Measurements from ENCODE around the gene PLCG1.
"Not testable (repeated sequence)": the region's sequence is repeated elsewhere in the genome, so short reads cannot be mapped to it uniquely, and the experiment has no call there.

Gene PLCG1

DNA sequence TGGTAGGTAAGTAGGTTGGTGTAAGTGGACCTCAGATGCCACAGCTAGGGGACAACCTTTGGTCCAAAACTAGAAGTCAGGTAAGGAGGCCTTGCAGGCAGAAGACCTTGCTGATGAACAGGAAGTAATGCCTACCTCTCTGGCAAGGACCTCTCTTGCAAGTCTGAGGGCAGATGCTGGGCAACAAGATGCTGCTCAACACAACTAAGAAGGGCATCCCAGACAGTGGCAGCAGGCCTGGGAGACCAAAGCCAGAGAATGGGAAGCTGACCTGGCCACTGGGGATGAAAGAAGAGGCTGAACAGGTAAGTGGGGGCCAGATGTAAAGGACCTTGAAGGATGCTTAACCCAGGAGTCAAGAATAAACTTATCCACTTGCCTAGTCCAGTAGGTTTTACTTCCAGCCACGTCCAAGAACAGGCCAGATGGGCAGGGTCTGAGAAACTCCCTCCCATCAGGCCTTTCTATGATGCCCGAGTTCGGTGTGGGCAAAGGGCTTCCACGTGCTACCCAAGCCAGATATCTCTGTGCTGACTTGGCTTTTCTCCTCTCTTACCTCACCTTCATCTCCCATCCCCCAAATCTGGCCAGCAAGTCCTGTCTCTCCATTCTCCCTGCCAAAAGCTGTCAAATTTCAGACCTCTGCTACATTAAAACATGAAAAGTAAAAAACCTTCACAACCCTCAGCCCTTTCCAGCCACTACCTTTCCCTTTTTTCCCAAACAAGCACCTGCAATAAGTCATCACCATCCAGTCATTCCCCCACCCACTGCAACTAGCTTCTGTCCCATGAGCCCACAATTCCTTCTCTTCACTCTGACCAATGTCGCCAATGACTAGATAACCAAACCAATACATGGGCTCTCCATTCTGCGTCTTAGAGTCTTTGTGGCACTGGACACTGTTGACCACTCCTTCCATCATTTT lies 11.5 kb upstream of the PLCG1 start:
- no peak for DNase-seq

DNA sequence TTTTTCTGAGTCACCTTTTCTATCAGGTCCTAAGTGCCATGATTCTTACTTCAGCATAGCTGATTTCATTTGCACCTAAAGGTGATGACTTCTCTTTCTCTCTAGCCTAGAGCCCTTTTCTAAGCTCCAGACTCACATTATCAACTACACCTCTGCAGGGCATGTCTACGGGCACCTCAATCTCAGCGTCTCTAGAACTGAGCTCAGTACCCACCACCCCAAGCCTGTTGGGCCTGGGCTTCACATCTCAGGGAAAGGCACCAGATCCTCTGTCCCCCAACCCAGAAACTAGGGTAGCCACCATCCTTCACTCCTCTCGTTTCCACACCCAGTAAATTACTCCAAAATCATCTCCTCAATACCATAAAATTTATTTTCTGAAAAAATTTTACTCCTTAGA lies 10.6 kb upstream of the PLCG1 start:
- DNase-seq, result no peak

DNA sequence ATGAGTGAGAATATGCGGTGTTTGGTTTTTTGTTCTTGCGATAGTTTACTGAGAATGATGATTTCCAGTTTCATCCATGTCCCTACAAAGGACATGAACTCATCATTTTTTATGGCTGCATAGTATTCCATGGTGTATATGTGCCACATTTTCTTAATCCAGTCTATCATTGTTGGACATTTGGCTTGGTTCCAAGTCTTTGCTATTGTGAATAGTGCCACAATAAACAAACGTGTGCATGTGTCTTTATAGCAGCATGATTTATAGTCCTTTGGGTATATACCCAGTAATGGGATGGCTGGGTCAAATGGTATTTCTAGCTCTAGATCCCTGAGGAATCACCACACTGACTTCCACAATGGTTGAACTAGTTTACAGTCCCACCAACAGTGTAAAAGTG lies 9.0 kb upstream of the PLCG1 start:
- not testable (repeated sequence) for DNase-seq

DNA sequence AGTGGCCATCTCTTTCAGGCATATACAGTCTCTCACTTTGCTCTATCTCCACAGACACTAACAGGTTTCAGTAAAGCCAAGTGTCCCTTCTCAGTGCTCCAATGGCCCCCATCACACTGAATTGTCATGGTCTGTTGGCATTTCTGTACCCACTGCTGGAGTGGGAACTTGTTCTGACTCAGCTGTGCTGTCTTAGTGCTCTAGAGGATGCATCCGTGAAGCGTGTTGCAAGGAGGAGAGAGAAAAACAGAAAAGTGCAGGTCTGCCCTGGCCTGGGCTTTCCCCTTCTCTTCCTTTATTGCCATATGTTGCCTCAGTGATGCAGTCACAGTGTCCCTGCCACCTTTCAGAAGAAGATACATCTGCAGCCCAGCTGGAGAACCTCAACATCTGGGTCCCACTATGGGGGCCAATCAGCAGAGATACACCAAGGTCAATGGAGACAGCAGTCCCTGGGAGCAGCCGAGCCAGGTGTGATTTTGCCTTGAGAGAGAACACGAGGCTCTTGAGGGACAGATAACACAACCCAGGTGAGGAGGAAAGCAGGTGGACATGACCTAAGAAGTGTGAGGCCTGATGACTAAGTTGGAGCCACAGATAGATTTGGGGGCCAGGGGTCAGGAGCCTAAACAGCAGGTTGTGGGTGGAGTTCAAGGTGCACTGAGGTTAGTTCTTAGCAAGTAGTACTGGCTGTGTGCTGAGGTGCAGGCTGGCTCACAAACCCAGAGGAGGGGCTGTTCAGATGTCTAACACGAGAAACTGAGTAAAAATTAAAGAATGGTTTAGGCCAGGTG lies 5.6 kb upstream of the PLCG1 start:
- no peak for DNase-seq

DNA sequence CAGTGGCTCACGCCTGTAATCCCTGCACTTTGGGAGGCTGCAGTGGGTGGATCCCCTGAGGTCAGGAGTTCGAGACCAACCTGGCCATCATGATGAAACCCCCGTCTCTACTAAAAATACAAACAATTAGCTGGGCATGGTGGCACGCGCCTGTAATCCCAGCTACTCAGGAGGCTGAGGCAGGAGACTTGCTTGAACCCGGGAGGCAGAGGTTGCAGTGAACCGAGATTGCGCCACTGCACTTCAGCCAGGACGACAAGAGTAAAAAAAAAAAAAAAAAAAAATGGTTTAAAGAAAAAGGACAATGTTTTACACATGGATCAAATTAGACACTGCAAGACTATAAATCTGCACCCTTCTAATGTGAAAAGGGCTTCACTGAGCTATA lies 5.0 kb upstream of the PLCG1 start:
- not testable (repeated sequence) for DNase-seq

DNA sequence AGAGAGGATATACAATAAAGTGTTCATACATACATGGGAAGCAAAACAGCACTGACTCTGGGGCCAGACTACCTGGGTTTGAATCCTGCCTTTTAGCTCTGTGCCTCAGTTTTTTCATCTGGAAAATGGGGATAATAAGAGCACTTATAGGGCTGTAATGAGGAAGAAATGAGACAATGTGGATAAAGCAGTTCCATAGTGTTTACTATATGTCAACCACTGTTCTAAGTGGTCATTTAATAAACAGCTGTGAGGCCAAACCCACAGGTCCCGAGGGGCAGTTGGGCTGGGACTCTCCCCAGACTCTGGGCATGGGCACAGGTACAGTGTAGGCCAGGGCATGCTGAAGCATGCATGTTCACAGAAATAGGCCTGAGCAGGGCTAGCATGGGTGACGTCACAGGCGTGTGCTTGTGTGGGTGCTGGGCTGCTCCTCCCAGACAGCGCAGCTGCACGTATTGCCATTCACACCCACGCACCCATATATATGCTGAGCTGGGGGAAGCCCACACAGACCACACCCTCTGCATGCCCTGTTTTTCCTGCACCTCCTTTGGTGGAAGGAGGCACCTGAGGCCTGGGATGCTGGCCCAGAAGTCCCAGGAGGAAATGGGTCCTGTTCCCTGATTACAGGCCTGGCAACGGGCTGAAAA lies 3.5 kb upstream of the PLCG1 start:
- peak; percentile 64 to 77 for DNase-seq

DNA sequence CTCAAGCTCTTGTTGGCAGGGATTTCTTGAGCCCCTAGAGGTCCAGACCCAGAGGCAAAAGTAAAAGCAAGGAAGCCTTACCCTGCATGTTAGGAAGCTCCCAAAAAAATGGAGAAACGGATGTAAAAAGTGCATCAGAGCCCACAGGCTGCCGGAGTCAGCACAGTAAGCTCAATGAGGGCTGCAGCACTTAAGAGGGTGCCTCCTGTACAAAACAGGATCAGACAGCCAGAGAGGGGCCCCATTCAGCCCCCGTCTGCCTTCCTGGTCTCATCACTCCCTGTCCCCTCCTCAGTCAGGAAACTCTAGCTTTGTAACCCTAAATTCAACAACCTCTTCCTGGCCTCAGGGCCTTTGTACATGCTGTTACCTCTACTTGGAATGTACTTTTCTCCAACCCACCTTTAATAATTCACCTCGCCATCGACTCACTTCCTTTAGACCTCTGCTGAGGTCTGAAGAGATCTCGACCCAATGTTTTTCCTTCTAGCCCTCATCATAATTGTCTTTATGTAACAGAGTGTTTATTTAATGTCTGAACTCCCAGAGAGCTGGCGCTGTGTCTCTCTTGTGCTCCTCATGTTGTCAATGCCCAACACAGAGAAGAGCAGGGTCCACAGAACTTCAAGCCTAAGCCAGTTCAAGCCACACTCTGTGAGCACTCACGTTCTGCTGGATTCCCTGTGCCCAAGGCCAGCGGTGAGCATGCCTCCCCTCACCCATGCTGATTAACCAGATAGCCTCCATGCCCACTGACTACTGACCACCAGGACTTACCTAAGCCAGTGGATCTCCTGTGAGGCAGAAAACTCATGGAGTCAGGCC lies 2.8 kb upstream of the PLCG1 start:
- no peak for DNase-seq

DNA sequence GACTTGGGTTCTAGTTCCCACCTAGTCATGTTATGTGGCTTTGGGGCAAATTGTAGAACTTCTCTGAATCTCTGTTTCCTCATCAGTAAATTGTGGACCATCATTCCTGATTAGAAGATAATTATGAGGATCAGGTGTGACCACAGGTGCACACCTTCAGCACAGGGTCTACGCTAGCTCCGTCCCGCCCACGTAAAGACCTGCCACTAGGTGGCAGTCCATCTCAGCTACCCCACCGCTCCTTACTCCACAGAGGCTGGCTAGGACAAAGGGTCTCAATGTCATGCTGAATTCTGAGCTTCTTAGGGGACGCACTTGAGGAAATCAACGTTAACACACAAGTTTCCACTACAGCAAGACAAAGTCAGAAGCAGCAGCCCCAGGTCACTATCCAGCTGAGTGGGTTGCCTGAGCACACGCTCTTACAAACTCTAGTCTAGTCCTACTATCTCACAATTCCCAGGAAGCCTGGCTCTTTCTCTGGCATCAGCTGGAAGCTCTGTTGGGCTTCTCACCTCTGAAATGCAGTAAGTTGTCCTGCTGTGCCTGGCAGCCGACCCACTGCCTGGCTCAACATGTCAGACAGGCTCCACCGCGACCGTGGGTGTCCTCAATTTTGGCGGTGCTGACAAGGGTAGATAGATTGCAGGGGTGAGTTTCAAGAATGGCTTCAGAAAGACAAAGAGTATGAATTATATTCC lies 2.0 kb upstream of the PLCG1 start:
- peak in 1 of 2 experiments; percentile 46 for DNase-seq

DNA sequence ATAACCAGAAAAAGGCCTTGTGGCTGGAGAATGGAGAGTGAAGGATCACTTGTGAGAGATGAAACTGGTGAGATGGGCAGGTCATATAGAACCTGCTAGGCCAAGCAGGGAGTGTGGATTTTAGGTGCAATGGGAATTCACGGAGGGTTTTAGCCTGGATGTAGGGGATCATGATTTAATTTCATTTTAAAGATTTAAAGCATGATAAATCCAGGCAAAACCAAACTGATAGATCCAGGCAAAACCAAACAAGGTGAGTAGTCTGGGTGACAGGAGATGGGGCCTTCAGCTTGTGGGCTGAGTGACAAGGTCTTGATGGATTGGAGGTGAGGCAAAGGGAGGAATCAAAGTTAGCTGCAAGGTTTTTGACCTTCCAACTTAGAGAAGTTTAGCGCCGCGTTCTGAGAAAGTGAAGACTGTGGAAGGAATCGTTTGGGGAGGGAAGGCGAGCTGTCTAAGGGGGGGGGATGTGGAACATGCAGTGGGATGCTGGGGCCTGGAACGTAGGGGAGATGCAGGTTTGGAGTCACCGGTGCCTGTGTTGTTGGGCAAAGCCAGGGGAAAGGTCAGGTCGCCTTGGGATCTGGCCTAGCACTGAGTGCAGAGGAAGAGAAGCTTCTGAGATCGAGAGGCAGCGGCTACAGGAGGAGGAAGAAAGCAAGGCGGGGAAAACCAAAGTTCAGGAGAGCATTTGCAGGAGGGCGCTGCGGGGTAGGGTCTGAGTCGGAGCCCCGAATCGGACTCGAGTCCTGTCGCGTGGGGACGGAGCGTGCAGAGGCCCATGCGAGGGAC lies 1.3 kb upstream of the PLCG1 start:
- no peak for DNase-seq

DNA sequence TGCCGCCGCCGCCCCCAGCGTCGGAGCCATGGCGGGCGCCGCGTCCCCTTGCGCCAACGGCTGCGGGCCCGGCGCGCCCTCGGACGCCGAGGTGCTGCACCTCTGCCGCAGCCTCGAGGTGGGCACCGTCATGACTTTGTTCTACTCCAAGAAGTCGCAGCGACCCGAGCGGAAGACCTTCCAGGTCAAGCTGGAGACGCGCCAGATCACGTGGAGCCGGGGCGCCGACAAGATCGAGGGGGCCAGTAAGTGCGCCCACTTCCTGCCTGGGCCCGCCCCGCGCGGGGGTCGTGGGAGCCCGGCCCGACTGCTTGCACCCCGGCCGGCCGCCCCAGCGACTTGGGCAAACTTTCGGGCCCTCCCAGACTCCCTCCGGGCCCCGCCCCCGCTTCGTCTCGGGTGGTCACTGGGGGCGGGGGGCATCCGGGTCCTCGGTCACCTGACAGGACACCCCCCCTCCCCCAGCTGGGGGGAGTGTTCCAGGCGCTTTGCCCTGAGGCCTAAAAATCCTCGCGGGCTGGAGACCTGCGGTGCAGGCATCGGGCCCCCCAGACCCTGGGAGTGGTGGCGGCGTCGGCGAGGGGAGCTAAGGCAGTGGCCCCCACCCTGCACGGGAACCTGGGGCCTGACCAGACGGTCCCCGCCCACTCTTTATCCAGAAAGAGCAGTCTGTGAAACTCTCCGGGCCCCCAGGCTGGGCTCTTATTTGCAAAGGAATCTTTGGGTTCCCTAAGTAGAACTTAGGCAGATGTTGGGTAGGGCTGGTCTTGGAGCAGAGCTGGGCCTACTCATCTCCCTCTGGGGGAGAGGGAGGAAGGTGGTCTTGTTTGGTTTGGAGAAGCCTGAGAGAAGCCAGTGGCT lies 501 bp downstream of the PLCG1 start:
- DNase-seq, result peak; percentile 21 to 33

DNA sequence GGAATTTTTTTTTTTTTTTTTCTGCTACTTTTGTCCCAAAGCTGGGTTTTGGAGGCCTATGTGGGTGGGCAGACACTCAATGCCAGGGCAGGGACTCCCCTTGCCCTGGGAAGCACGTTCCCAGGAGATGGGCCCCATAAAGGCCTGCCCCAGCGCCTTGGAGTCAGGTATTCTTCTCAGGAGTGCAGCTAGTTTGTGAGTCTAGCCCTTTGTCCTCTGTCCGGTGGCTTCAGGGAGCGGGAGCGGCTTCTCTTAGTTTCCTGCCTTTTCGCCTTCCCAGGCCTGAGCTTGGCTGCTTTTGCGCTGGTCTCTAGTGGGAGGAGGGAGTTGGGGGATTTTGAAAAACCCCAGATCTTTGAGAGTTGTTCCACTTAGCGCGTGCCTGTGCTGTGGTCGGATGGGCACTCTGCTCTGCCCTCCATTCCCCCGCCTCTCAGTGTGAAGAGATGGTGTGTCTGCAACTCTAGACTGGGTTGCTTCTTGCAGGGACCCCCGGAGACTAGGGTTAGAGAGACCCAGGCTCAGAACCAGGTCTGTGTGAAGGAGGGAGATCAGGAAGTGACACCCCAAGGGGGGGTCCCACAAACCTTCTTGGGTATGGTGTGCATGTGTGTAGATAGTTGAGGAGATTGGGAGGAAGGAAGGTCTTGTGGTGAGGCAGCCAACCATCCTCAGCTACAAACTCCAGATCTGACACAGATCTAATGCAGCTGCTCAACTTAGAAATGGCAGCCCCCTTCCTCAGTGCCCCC lies 1.3 kb downstream of the PLCG1 start:
- DNase-seq, result no peak

DNA sequence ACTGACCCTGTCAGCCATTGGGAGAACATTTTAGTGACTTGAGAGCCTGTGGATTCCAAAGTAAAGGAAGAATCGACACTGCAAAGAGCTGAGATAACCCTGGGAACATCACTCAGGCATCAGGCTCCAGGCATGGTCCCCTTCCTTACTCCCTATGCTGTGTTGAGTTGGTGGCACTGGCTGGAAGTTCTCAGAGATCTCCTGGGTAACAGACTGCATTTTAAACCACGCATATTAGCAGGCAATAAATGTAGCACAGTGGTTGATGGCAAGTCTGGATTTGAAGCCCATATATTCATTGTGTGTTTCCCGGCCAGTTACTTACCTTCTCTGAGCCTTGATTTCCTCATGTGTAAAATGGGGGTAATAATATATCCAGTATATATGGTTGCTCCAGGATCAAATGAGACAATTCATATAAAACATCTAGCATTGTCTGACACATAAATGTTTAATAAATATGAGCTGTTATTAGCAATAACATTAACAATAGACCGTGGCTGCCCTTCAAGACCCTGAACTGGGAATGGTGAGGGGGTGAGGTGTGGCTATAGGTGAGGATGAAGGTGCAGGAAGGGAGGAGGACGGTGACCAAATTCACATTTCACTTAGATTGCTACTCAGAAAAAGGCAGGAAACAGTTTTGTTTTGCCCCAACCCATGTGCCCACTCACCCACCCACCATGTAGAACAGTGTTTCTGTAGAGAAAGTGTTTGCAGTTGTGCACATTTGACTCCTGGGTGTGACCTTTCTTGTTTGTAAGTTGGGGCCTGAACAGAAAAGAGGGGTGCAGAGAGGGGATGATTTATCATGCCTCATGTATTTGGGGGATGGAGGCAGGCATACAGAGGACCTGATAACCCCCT lies 2.1 kb downstream of the PLCG1 start:
- no peak for DNase-seq

DNA sequence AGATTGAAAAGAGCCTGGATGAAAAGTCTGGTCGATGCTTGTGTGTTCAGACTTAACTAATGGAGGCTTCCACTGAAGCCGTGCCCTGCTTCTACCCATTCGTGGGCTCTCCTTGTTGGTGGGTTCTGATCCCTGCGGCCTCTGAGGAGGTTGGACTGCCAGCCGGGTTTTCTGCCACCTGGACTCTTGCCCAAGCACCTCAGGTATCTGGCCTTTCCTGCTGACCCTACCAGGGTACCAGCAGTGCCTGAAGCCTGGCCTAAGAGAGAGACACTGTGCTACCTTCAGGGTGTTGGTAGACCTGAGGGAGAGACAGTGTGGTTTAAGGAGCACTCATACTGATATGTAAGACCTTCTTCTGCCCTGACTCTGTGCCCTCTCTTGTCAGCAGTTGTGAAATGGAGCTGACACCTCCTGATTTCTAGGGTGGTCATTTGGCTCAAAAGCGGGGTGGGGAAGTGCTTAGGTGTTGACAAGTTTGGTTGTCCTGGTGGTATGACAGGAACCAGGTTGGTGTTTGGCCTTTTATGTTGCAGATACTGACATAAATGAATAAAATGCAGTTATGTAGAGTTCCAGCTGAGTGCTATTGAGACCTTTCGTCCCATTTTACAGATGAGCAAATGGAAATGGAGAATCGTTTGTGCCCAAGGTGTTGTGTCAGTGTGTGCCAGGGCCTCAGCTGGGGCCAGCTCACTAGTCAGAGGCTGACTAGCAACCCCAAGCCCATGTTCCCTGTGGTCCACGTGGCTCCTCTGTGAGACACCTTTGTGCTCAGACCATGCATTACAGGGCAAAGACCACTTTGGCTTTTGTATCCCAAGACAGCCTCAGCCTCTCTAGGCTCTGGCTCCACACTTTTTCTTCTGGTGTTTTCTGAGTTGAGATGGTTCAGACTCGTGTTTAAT lies 3.1 kb downstream of the PLCG1 start:
- DNase-seq, result no peak

DNA sequence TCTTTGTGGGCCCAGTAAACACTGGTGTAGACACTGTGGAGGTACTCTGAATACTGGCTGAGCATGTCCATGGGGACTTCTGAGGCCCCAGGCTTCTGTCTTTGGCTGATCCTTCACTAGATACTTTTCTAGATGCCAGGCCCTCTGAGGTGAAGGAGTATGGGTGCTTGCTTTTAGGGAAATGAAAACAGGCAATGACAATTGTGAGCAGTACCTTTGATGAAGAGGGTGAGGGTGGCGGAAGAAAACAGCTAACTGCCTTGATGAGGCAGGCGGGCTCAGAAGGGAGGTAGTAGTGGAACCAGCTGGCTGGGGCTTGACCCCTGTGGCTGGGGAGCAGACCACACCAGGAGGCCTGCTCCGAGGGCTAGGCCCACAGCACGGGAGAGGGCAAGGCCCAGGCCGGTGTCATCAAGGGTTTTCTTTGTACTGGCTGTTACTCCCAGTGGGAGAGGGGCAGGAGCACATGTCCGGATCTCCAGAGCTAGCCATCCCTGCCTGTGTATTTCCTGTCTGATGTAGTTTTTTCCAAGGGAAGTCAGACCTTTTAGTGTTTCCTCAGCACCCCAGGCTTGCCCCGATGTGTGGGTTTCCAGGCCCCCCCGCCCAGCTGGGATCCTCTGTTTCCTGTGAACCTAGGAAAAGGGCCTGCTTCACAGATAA lies 3.9 kb downstream of the PLCG1 start:
- DNase-seq, result no peak

DNA sequence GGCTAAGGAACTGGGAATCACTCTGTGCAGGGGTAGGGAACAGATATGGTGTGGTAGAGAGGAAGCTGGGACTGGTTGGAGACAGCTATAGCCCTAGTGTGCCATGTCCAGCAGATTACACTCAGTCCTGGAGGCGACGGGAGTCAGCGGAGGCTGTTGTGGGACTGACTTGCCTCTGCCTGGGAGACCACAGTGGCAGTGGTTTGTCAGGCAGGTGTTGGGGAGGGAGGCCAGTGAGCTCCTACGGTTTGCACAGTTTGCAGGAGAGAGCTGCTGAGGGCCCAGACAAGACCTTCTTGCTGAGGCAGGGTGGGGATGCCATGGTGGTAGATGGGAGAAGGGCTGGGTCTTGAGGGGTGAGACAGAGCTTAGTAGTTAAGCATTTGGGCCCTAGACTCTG lies 4.9 kb downstream of the PLCG1 start:
- no peak for DNase-seq

DNA sequence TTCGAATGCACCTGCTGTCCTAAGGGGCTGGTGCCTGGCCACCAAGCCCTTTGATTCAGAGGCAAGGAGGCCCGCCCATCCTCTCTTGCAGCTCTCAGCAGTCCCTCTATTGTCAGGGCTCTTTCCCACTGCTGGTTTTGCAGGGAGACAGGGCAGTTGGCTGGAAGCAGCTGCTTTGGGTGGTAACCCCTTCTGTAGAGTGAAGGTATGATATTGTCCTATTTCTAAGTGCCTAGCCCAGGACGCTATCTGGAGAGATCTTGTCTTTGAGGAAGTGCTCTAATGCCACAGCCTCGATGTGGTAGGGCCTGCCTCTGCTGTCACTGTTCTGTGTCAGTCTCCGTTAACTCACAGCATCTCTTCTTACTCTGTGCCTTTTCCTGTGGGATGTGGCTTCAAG lies 5.6 kb downstream of the PLCG1 start:
- DNase-seq, result no peak

DNA sequence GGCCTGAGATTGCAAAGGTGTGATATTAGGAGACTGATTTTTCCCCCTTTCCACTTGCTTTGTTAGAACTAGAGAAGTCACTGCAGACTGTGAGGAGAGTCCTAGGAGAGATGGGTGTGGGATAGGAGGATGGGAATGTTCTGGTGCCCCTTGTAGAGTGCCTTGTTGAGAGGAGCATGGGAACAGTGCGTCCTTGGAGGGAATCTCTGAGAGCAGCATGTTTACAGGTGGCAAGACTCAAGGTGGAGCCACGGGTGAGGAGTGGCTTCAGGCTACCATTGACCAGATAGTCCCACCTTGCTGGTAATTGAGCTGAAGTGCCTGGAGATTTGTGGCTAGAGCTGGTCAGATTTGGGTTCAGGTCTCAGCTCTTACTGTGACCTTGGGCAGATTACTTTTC lies 6.0 kb downstream of the PLCG1 start:
- no peak for DNase-seq

All from SHP77 (cell line).